Measurements from ENCODE around the gene FBXO10. TPM values are rescaled to one million over a fixed set of nuclear protein-coding genes. Genes with fewer than 3 reads are reported as not detected.

The FBXO10 gene
- total and polyA plus RNA-seq, 2 donors from 2014 or later: 6.2 to 6.7 TPM

- TF ChIP-seq, protein P1, sequence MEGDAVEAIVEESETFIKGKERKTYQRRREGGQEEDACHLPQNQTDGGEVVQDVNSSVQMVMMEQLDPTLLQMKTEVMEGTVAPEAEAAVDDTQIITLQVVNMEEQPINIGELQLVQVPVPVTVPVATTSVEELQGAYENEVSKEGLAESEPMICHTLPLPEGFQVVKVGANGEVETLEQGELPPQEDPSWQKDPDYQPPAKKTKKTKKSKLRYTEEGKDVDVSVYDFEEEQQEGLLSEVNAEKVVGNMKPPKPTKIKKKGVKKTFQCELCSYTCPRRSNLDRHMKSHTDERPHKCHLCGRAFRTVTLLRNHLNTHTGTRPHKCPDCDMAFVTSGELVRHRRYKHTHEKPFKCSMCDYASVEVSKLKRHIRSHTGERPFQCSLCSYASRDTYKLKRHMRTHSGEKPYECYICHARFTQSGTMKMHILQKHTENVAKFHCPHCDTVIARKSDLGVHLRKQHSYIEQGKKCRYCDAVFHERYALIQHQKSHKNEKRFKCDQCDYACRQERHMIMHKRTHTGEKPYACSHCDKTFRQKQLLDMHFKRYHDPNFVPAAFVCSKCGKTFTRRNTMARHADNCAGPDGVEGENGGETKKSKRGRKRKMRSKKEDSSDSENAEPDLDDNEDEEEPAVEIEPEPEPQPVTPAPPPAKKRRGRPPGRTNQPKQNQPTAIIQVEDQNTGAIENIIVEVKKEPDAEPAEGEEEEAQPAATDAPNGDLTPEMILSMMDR (IDR thresholded peaks at IDR 0.05; ENCODE audit: borderline replicate concordance, extremely low read depth, insufficient read depth): no peak
- FAIRE-seq (no peak), DNase-seq (no peak)
- no peaks in the 10 kb centered on the region for H3K27me3 ChIP-seq (ENCODE audit: control insufficient read depth, insufficient read depth, low read length)
- H3K27ac ChIP-seq (ENCODE audit: low read depth in 2 of 2, low read length in 2 of 2): no peak overlapping the region
- intact Hi-C loops (cut with DNase I): no loop called here
- H3K9me3 ChIP-seq (ENCODE audit: control insufficient read depth in 2 of 3, insufficient read depth in 1 of 3, low read length in 3 of 3): no peaks in the 10 kb centered on the region
- H3K4me3 ChIP-seq (ENCODE audit: low read length in 3 of 3): no peak overlapping the region
- H3K4me1 ChIP-seq (ENCODE audit: control insufficient read depth in 2 of 3, insufficient read depth in 2 of 3, low read depth in 1 of 3, low read length in 3 of 3): no peaks in the 10 kb centered on the region
- H3K36me3 ChIP-seq (ENCODE audit: control insufficient read depth in 2 of 3, insufficient read depth in 3 of 3, low read length in 3 of 3): no peaks in the 10 kb centered on the region
- no peak overlapping the region for H3K9ac ChIP-seq (ENCODE audit: low read length in 3 of 3)
Observed at GRCh38 chr9:37618817-37619216, 42.6 kb upstream of the FBXO10 start.

GRCh38 chr9:37617832-37618231, 41.7 kb upstream of the FBXO10 start:
- DNase-seq (no peak), FAIRE-seq (no peak)
- Histone ChIP-seq H3K9ac (ENCODE audit: low read length in 3 of 3) (no peak overlapping the region), H3K4me1 (ENCODE audit: control insufficient read depth in 2 of 3, insufficient read depth in 2 of 3, low read depth in 1 of 3, low read length in 3 of 3) (no peaks in the 10 kb centered on the region), H3K9me3 (ENCODE audit: control insufficient read depth in 2 of 3, insufficient read depth in 1 of 3, low read length in 3 of 3) (no peaks in the 10 kb centered on the region), H3K27me3 (ENCODE audit: control insufficient read depth, insufficient read depth, low read length) (no peaks in the 10 kb centered on the region), H3K36me3 (ENCODE audit: control insufficient read depth in 2 of 3, insufficient read depth in 3 of 3, low read length in 3 of 3) (no peaks in the 10 kb centered on the region), H3K4me3 (ENCODE audit: low read length in 3 of 3) (no peak overlapping the region), H3K27ac (ENCODE audit: low read depth in 2 of 2, low read length in 2 of 2) (no peak overlapping the region)
- TF ChIP-seq, protein P1 (IDR thresholded peaks at IDR 0.05; ENCODE audit: borderline replicate concordance, extremely low read depth, insufficient read depth): no peak
- intact Hi-C loops (cut with DNase I): no loop called here

GRCh38 chr9:37617161-37617560, 41.0 kb upstream of the FBXO10 start:
- no peak overlapping the region for H3K4me3 ChIP-seq (ENCODE audit: low read length in 3 of 3)
- no peaks in the 10 kb centered on the region for H3K27me3 ChIP-seq (ENCODE audit: control insufficient read depth, insufficient read depth, low read length)
- H3K9ac ChIP-seq (ENCODE audit: low read length in 3 of 3): no peak overlapping the region
- no peak for FAIRE-seq
- no peaks in the 10 kb centered on the region for H3K9me3 ChIP-seq (ENCODE audit: control insufficient read depth in 2 of 3, insufficient read depth in 1 of 3, low read length in 3 of 3)
- H3K36me3 ChIP-seq (ENCODE audit: control insufficient read depth in 2 of 3, insufficient read depth in 3 of 3, low read length in 3 of 3): no peaks in the 10 kb centered on the region
- no peak for DNase-seq
- H3K27ac ChIP-seq (ENCODE audit: low read depth in 2 of 2, low read length in 2 of 2): no peak overlapping the region
- no peaks in the 10 kb centered on the region for H3K4me1 ChIP-seq (ENCODE audit: control insufficient read depth in 2 of 3, insufficient read depth in 2 of 3, low read depth in 1 of 3, low read length in 3 of 3)
- TF ChIP-seq, protein P1 (IDR thresholded peaks at IDR 0.05; ENCODE audit: borderline replicate concordance, extremely low read depth, insufficient read depth): no peak
- intact Hi-C loops (cut with DNase I): no loop called here

DNA sequence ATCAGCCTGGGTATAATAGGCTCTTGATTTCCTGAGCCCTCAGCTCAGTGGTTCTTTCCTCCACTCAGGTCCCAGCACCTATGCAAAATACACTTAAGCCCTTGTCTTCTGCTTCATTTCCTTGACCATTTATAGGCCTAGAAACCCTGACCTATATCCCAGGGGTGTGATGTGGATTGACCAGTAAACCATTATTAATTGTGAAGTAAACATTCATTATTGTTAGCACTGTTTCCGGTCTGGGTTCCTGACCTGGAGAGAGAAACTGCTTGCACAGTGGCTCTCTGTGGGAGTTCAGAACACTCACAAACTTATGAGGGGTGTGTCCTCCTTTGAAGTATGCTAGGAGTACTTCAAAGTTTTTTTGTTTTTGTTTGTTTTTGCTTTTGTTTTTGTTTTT, 35.8 kb upstream of the FBXO10 start:
- intact Hi-C loops (cut with DNase I): no loop called here
- H3K27me3 ChIP-seq (ENCODE audit: control insufficient read depth, insufficient read depth, low read length): no peaks in the 10 kb centered on the region

More for the DNA sequence above, 35.8 kb upstream of the FBXO10 start:
- no peak overlapping the region for H3K27ac ChIP-seq (ENCODE audit: low read depth in 2 of 2, low read length in 2 of 2)
- no peak overlapping the region for H3K9ac ChIP-seq (ENCODE audit: low read length in 3 of 3)
- no peaks in the 10 kb centered on the region for H3K4me1 ChIP-seq (ENCODE audit: control insufficient read depth in 2 of 3, insufficient read depth in 2 of 3, low read depth in 1 of 3, low read length in 3 of 3)
- no peaks in the 10 kb centered on the region for H3K9me3 ChIP-seq (ENCODE audit: control insufficient read depth in 2 of 3, insufficient read depth in 1 of 3, low read length in 3 of 3)
- DNase-seq (no peak), FAIRE-seq (no peak)
- no peaks in the 10 kb centered on the region for H3K36me3 ChIP-seq (ENCODE audit: control insufficient read depth in 2 of 3, insufficient read depth in 3 of 3, low read length in 3 of 3)
- no peak overlapping the region for H3K4me3 ChIP-seq (ENCODE audit: low read length in 3 of 3)
- TF ChIP-seq, protein P1 (IDR thresholded peaks at IDR 0.05; ENCODE audit: borderline replicate concordance, extremely low read depth, insufficient read depth): no peak
